IMR-90 (cell line): ENCODE results near the gene KRTAP4-16. TPM values are rescaled to one million over a fixed set of nuclear protein-coding genes. Genes with fewer than 3 reads are reported as not detected.

Experiments
- ATAC-seq: fragments of 200-7000 bp; cut with Tn5 transposase; 2 replicates; pipeline ENCODE4 v1.9.1; 2020; ENCODE audit warnings: low read depth, mild to moderate bottlenecking, moderate library complexity
- BruUV-seq: library from RNA; stranded (reverse); fragments of 400-500 nt; replicated peaks from 2 replicates; lab custom pipeline; 2021; lab: Mats Ljungman, UMichigan
- CTCF ChIA-PET: fragments of 300-600 bp; formaldehyde crosslinking; extraction: SDS; loops from one replicate; lab custom pipeline; 2021; ENCODE audit warnings: antibody characterized with exemption; lab: Yijun Ruan, JAX
- POLR2A ChIA-PET: fragments of 300-600 bp; sonication (Branson Sonifier 250); formaldehyde crosslinking; loops from one replicate; lab custom pipeline; 2022; ENCODE audit warnings: antibody characterized with exemption; ENCODE audit not compliant: unreplicated experiment; lab: Charles Lee
- DNase-seq: peaks from one replicate; pipeline ENCODE4 v3.0.0; 2013
- H2AFZ ChIP-seq: replicated peaks from 2 replicates; pipeline ENCODE3; 2013; ENCODE audit warnings: low read length, mild to moderate bottlenecking; ENCODE audit not compliant: poor library complexity
- H2AK5ac ChIP-seq: 2 replicates; pipeline ENCODE4 v1.6.1; 2013; ENCODE audit warnings: low read depth, low read length, inconsistent platforms
- H2AK9ac ChIP-seq: replicated peaks from 2 replicates; pipeline ENCODE3; 2013; ENCODE audit warnings: mild to moderate bottlenecking, low read depth, low read length, moderate library complexity; ENCODE audit not compliant: poor library complexity
- H2BK120ac ChIP-seq: 2 replicates; pipeline ENCODE4 v1.6.1; 2013; ENCODE audit warnings: low read depth, low read length, inconsistent platforms
- H2BK15ac ChIP-seq: 3 replicates; pipeline ENCODE4 v1.6.1; 2013; ENCODE audit warnings: low read depth, low read length, inconsistent platforms
- H2BK20ac ChIP-seq: 2 replicates; pipeline ENCODE4 v1.6.1; 2013; ENCODE audit warnings: low read depth, mild to moderate bottlenecking, inconsistent platforms, low read length, moderate library complexity
- H2BK5ac ChIP-seq: 2 replicates; pipeline ENCODE4 v1.6.1; 2013; ENCODE audit warnings: mild to moderate bottlenecking, low read depth, low read length, inconsistent platforms; ENCODE audit not compliant: poor library complexity, severe bottlenecking
- H3K14ac ChIP-seq: replicated peaks from 2 replicates; pipeline ENCODE4 v1.6.1; 2013; ENCODE audit warnings: low read depth, low read length, inconsistent platforms
- H3K18ac ChIP-seq: 2 replicates; pipeline ENCODE4 v1.6.1; 2013; ENCODE audit warnings: low read depth, low read length, control low read depth
- H3K23ac ChIP-seq: 2 replicates; pipeline ENCODE4 v1.6.1; 2013; ENCODE audit warnings: low read depth, low read length, inconsistent platforms
- H3K27ac ChIP-seq: 2 replicates; pipeline ENCODE4 v1.5.1; 2013; ENCODE audit warnings: mild to moderate bottlenecking, control low read depth, low read length; ENCODE audit not compliant: insufficient read depth
- H3K27me3 ChIP-seq: 2 replicates; pipeline ENCODE4 v1.6.1; 2013; ENCODE audit warnings: low read length; ENCODE audit not compliant: control insufficient read depth, insufficient read depth
- H3K36me3 ChIP-seq: 2 replicates; pipeline ENCODE4 v1.6.1; 2013; ENCODE audit warnings: low read length, mixed read lengths; ENCODE audit not compliant: control insufficient read depth, insufficient read depth
- H3K4ac ChIP-seq: 2 replicates; pipeline ENCODE4 v1.6.1; 2013; ENCODE audit warnings: low read depth, low read length, inconsistent platforms
- H3K4me1 ChIP-seq: 2 replicates; pipeline ENCODE4 v1.6.1; 2013; ENCODE audit warnings: low read length, mixed read lengths; ENCODE audit not compliant: control insufficient read depth, insufficient read depth
- H3K4me2 ChIP-seq: 2 replicates; pipeline ENCODE4 v1.6.1; 2013; ENCODE audit warnings: low read depth, mild to moderate bottlenecking, control low read depth, low read length, moderate library complexity
- H3K4me3 ChIP-seq: 2 replicates; pipeline ENCODE4 v1.5.1; 2013; ENCODE audit warnings: low read depth, mild to moderate bottlenecking, control low read depth, low read length, moderate library complexity; ENCODE audit not compliant: insufficient read depth
- H3K56ac ChIP-seq: 2 replicates; pipeline ENCODE4 v1.6.1; 2013; ENCODE audit warnings: low read length, inconsistent platforms; ENCODE audit not compliant: insufficient read depth; ENCODE audit errors: extremely low read depth
- H3K79me1 ChIP-seq, 2 experiments: 2 replicates each; pipeline ENCODE4 v1.6.1; 2013; ENCODE audit warnings: low read length in 2 of 2, inconsistent platforms in 1 of 2, low read depth in 1 of 2
- H3K9ac ChIP-seq: 2 replicates; pipeline ENCODE4 v1.6.1; 2013; ENCODE audit warnings: low read depth, low read length, control low read depth
- H3K9me1 ChIP-seq: 2 replicates; pipeline ENCODE4 v1.6.1; 2013; ENCODE audit warnings: low read length, inconsistent platforms; ENCODE audit not compliant: insufficient read depth
- H3K9me3 ChIP-seq: 2 replicates; pipeline ENCODE4 v1.6.1; 2013; ENCODE audit warnings: low read length; ENCODE audit not compliant: control insufficient read depth, insufficient read depth
- H4K20me1 ChIP-seq: 2 replicates; pipeline ENCODE4 v1.6.1; 2013; ENCODE audit warnings: low read length, inconsistent platforms; ENCODE audit not compliant: insufficient read depth
- H4K5ac ChIP-seq: 2 replicates; pipeline ENCODE4 v1.6.1; 2013; ENCODE audit warnings: mild to moderate bottlenecking, low read depth, low read length, control low read depth
- H4K8ac ChIP-seq, 2 experiments: 2 replicates each; pipeline ENCODE4 v1.6.1; 2013; ENCODE audit warnings: low read depth in 2 of 2, low read length in 2 of 2, control low read depth in 1 of 2, inconsistent platforms in 1 of 2
- H4K91ac ChIP-seq: 2 replicates; pipeline ENCODE4 v1.6.1; 2013; ENCODE audit warnings: low read depth, low read length, inconsistent platforms; ENCODE audit not compliant: insufficient read depth
- BHLHE40 ChIP-seq: fragments of 150-350 bp; IDR thresholded peaks from 2 replicates; pipeline ENCODE4 v1.6.1; 2016; ENCODE audit warnings: mild to moderate bottlenecking, low read depth, low read length
- CEBPB ChIP-seq: IDR thresholded peaks from 2 replicates; pipeline ENCODE4 v1.6.1; 2012; ENCODE audit warnings: low read depth, low read length, improper control_type of control experiment
- CHD1 ChIP-seq: IDR thresholded peaks from 2 replicates; pipeline ENCODE4 v1.6.1; 2012; ENCODE audit warnings: low read depth, low read length, improper control_type of control experiment
- ELK1 ChIP-seq: fragments of 150-350 bp; IDR thresholded peaks from 2 replicates; pipeline ENCODE4 v1.6.1; 2016; ENCODE audit warnings: low read depth, mild to moderate bottlenecking, low read length, moderate library complexity, borderline replicate concordance
- FOS ChIP-seq: fragments of 150-350 bp; IDR thresholded peaks from 2 replicates; pipeline ENCODE4 v1.6.1; 2016; ENCODE audit warnings: low read depth, low read length
- MAFK ChIP-seq: IDR thresholded peaks from 2 replicates; pipeline ENCODE4 v1.6.1; 2012; ENCODE audit warnings: low read depth, low read length, improper control_type of control experiment
- MAZ ChIP-seq: IDR thresholded peaks from 2 replicates; pipeline ENCODE4 v1.6.1; 2012; ENCODE audit warnings: low read depth, mild to moderate bottlenecking, low read length, improper control_type of control experiment, moderate library complexity, borderline replicate concordance
- MXI1 ChIP-seq: IDR thresholded peaks from 2 replicates; pipeline ENCODE4 v1.6.1; 2012; ENCODE audit warnings: low read depth, mild to moderate bottlenecking, low read length, moderate library complexity, borderline replicate concordance
- NFE2L2 ChIP-seq: fragments of 150-350 bp; IDR thresholded peaks from 2 replicates; pipeline ENCODE4 v1.6.1; 2016; ENCODE audit warnings: low read depth, mild to moderate bottlenecking, low read length
- POLR2A ChIP-seq: IDR thresholded peaks from 2 replicates; pipeline ENCODE4 v1.6.1; 2012; ENCODE audit warnings: mild to moderate bottlenecking, low read depth, low read length
- RAD21 ChIP-seq: IDR thresholded peaks from 2 replicates; pipeline ENCODE4 v1.6.1; 2012; ENCODE audit warnings: low read length, improper control_type of control experiment
- RCOR1 ChIP-seq: IDR thresholded peaks from 2 replicates; pipeline ENCODE4 v1.6.1; 2012; ENCODE audit warnings: mild to moderate bottlenecking, low read length, improper control_type of control experiment; ENCODE audit not compliant: insufficient replicate concordance
- RFX5 ChIP-seq: IDR thresholded peaks from 2 replicates; pipeline ENCODE4 v1.8.0; 2012; ENCODE audit warnings: low read depth, mild to moderate bottlenecking, low read length, moderate library complexity
- USF2 ChIP-seq: fragments of 150-350 bp; IDR thresholded peaks from 2 replicates; pipeline ENCODE4 v1.6.1; 2017; ENCODE audit warnings: mild to moderate bottlenecking, antibody characterized with exemption, low read length, low read depth
- WGBS, 2 experiments: methylation state at CpG; one replicate each; pipeline versions ENCODE4 v1.1.5 to v1.1.7; 2013; ENCODE audit warnings: missing lambda C conversion rate in 2 of 2; ENCODE audit not compliant: insufficient read length in 1 of 2; ENCODE audit errors: extremely low coverage in 2 of 2; 5-methylcytosine and 5-hydroxymethylcytosine counted together
- dilution Hi-C: fragments of 300-500 bp; cut with HindIII; formaldehyde crosslinking; loops from one replicate; pipeline ENCODE4 v1.14.3; 2018; ENCODE audit warnings: low sequenced_read_pairs; ENCODE audit not compliant: unreplicated experiment
- in situ Hi-C: fragments of 300-500 bp; cut with MboI; formaldehyde crosslinking; loops from 3 replicates; pipeline ENCODE4 v1.14.3; 2019; ENCODE audit warnings: low sequenced_read_pairs, inconsistent platforms, mixed read lengths
- intact Hi-C: fragments of 100-400 bp; cut with micrococcal nuclease; formaldehyde crosslinking; loops from 2 replicates; pipeline ENCODE4 v1.10.0; 2022
- polyA plus RNA-seq, 3 experiments: library from polyadenylated mRNA; depleted of rRNA; stranded (reverse); fragments of >200 nt; gene quantifications; 2 replicates each; pipeline ENCODE4 v1.2.3, GENCODE V29; 2012; ENCODE audit warnings: low replicate concordance in 1 of 3
- total RNA-seq: library from RNA; depleted of rRNA; stranded (reverse); fragments of >200 nt; gene quantifications from 2 replicates; pipeline ENCODE4 v1.2.3, GENCODE V29; 2012
- TF ChIP-seq, protein P1 (sequence below): conservative IDR thresholded peaks from 2 replicates; pipeline ENCODE4 v1.5.1; 2012; ENCODE audit warnings: mild to moderate bottlenecking, low read depth, low read length, improper control_type of control experiment

Gene KRTAP4-16
- total and polyA plus RNA-seq, 2 of the 4 experiments (the other 2 are of a cell fraction) = not detected

GRCh38 chr17:41096055-41096454 lies 6.0 kb downstream of the KRTAP4-16 start:
- H2AFZ ChIP-seq = no peak overlapping the region
- no peaks in the 10 kb centered on the region for H3K36me3 ChIP-seq
- H4K8ac ChIP-seq = no peak overlapping the region
- no peak overlapping the region for H3K14ac ChIP-seq
- peaks cover 4% of the 10 kb centered on the region; the same call in 1 of the 2 replicates for H3K4me1 ChIP-seq
- no peak overlapping the region for H2AK9ac ChIP-seq
- H3K4ac ChIP-seq = no peak overlapping the region
- no peak for DNase-seq
- peak overlapping the region; percentile 39 for H2BK20ac ChIP-seq
- intact Hi-C loops = no loop called here
- no peak overlapping the region for H3K4me3 ChIP-seq
- ChIA-PET CTCF (interaction anchor here (0.7 kb wide), 1 partner anchor 227 kb away, joined by 3 read pairs; no protein-coding TSS in a partner anchor), POLR2A (no interaction called here)
- no peaks in the 10 kb centered on the region for H4K20me1 ChIP-seq
- dilution Hi-C loops = no loop called here
- H3K56ac ChIP-seq = no peak overlapping the region
- H4K5ac ChIP-seq = no peak overlapping the region; the same call in 1 of the 2 replicates
- H2AK5ac ChIP-seq = no peak overlapping the region
- H3K23ac ChIP-seq = no peak overlapping the region
- no peaks in the 10 kb centered on the region for H3K27me3 ChIP-seq
- in situ Hi-C loops = no loop called here
- H2BK5ac ChIP-seq = no peak overlapping the region
- H3K79me1 ChIP-seq = no peaks in the 10 kb centered on the region
- H3K18ac ChIP-seq = no peak overlapping the region; the same call in 1 of the 2 replicates
- WGBS, 2 experiments = 70% methylated on average over 2 of the region's 7 CpGs; no CpG with 5 or more reads in 1 of the 2 experiments
- no peak overlapping the region for H3K27ac ChIP-seq
- no peak overlapping the region for H2BK15ac ChIP-seq
- ATAC-seq = no peak
- peak overlapping the region; percentile 56; the same call in 1 of the 2 replicates for H2BK120ac ChIP-seq
- H4K91ac ChIP-seq = no peak overlapping the region
- H3K4me2 ChIP-seq = no peak overlapping the region
- H3K9ac ChIP-seq = no peak overlapping the region
- no peak for TF ChIP-seq RAD21
- TF ChIP-seq POLR2A = no peak
- TF ChIP-seq USF2 = no peak
- TF ChIP-seq MAZ = no peak
- TF ChIP-seq RFX5 = no peak
- no peak for TF ChIP-seq RCOR1
- TF ChIP-seq CEBPB = no peak
- no peak for TF ChIP-seq NFE2L2
- TF ChIP-seq MXI1 = no peak
- TF ChIP-seq FOS = no peak
- TF ChIP-seq, protein P1, sequence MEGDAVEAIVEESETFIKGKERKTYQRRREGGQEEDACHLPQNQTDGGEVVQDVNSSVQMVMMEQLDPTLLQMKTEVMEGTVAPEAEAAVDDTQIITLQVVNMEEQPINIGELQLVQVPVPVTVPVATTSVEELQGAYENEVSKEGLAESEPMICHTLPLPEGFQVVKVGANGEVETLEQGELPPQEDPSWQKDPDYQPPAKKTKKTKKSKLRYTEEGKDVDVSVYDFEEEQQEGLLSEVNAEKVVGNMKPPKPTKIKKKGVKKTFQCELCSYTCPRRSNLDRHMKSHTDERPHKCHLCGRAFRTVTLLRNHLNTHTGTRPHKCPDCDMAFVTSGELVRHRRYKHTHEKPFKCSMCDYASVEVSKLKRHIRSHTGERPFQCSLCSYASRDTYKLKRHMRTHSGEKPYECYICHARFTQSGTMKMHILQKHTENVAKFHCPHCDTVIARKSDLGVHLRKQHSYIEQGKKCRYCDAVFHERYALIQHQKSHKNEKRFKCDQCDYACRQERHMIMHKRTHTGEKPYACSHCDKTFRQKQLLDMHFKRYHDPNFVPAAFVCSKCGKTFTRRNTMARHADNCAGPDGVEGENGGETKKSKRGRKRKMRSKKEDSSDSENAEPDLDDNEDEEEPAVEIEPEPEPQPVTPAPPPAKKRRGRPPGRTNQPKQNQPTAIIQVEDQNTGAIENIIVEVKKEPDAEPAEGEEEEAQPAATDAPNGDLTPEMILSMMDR = no peak
- TF ChIP-seq MAFK = no peak
- TF ChIP-seq ELK1 = no peak
- no peak for TF ChIP-seq BHLHE40
- TF ChIP-seq CHD1 = no peak
- H3K9me3 ChIP-seq = no peaks in the 10 kb centered on the region
- BruUV-seq = no TSS peak
- peaks cover 3% of the 10 kb centered on the region; the same call in 1 of the 2 replicates for H3K9me1 ChIP-seq
